K562 (cell line): ENCODE results near the gene FAF2.

Experiments
- CREM ChIP-seq: IDR thresholded peaks from 2 replicates; pipeline ENCODE4 v1.6.1; 2014; ENCODE audit warnings: antibody characterized with exemption, low read depth
- CTCFL ChIP-seq: IDR thresholded peaks from 2 replicates; pipeline ENCODE4 v1.6.1; 2011; ENCODE audit warnings: borderline replicate concordance, low read depth, mild to moderate bottlenecking, moderate library complexity, low read length; ENCODE audit not compliant: insufficient read depth, poor library complexity, severe bottlenecking
- GATAD2A ChIP-seq: fragments of 450-650 bp; IDR thresholded peaks from 2 replicates; pipeline ENCODE4 v1.6.1; 2017
- MCM2 ChIP-seq: fragments of 450-650 bp; IDR thresholded peaks from 2 replicates; pipeline ENCODE4 v1.6.1; 2017; ENCODE audit warnings: low read depth, mild to moderate bottlenecking
- NFYB ChIP-seq: IDR thresholded peaks from 2 replicates; pipeline ENCODE4 v1.6.1; 2011; ENCODE audit warnings: mild to moderate bottlenecking, moderate library complexity; ENCODE audit not compliant: insufficient read length; ENCODE audit errors: extremely low read depth
- RFX5 ChIP-seq: IDR thresholded peaks from 2 replicates; pipeline ENCODE4 v1.6.1; 2011; ENCODE audit warnings: low read depth, mild to moderate bottlenecking, improper control_type of control experiment, low read length
- SRSF9 ChIP-seq: fragments of 200-400 bp; formaldehyde crosslinking; IDR thresholded peaks from 2 replicates; pipeline ENCODE4 v1.6.1; 2017; ENCODE audit warnings: low read depth, low read length, borderline replicate concordance
- TAF1 ChIP-seq: IDR thresholded peaks from 2 replicates; pipeline ENCODE4 v1.6.1; 2011; ENCODE audit warnings: mild to moderate bottlenecking, low read length, moderate library complexity; ENCODE audit not compliant: insufficient read depth, control insufficient read depth, severe bottlenecking; ENCODE audit errors: extremely low read depth
- XRCC5 ChIP-seq: fragments of 200-400 bp; formaldehyde crosslinking; IDR thresholded peaks from 2 replicates; pipeline ENCODE4 v1.6.1; 2017; ENCODE audit warnings: low read depth, mild to moderate bottlenecking, low read length
- ZNF124 ChIP-seq: sonication (generic); formaldehyde crosslinking; IDR thresholded peaks from 2 replicates; pipeline ENCODE4 v1.8.1; 2022; ENCODE audit warnings: missing genetic modification reagents
- TF ChIP-seq, protein P1 (sequence below): IDR thresholded peaks from 2 replicates; pipeline ENCODE4 v1.6.1; 2011; ENCODE audit not compliant: insufficient read length; ENCODE audit errors: extremely low read depth

- TF ChIP-seq NFYB = no peak
- TF ChIP-seq CTCFL = no peak
- TF ChIP-seq, protein P1, sequence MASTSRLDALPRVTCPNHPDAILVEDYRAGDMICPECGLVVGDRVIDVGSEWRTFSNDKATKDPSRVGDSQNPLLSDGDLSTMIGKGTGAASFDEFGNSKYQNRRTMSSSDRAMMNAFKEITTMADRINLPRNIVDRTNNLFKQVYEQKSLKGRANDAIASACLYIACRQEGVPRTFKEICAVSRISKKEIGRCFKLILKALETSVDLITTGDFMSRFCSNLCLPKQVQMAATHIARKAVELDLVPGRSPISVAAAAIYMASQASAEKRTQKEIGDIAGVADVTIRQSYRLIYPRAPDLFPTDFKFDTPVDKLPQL = no peak
- no peak for TF ChIP-seq GATAD2A
- TF ChIP-seq ZNF124 (CRISPR knock-in tag) = no peak
- no peak for TF ChIP-seq XRCC5
- TF ChIP-seq SRSF9 = no peak
- TF ChIP-seq MCM2 = no peak
- TF ChIP-seq TAF1 = no peak
- TF ChIP-seq RFX5 = no peak
- no peak for TF ChIP-seq CREM
Measured at GRCh38 chr5:176463113-176463764, 15.1 kb downstream of the FAF2 start.
